HUES48 (cell line): ENCODE results near the gene C9orf50.

Source experiments
- H3K27ac ChIP-seq: one replicate; pipeline ENCODE4 v1.7.0; 2013; ENCODE audit warnings: low read depth, low read length, inconsistent platforms
- H3K27me3 ChIP-seq: 2 replicates; pipeline ENCODE4 v1.6.1; 2013; ENCODE audit warnings: mild to moderate bottlenecking, low read length; ENCODE audit not compliant: control insufficient read depth, insufficient read depth
- H3K36me3 ChIP-seq: 2 replicates; pipeline ENCODE4 v1.6.1; 2013; ENCODE audit warnings: low read length; ENCODE audit not compliant: control insufficient read depth, insufficient read depth
- H3K4me1 ChIP-seq: 2 replicates; pipeline ENCODE4 v1.6.1; 2013; ENCODE audit warnings: mild to moderate bottlenecking, low read length; ENCODE audit not compliant: control insufficient read depth, insufficient read depth
- H3K4me3 ChIP-seq: 2 replicates; pipeline ENCODE4 v1.5.1; 2013; ENCODE audit warnings: mild to moderate bottlenecking, low read depth, low read length
- H3K9ac ChIP-seq: 2 replicates; pipeline ENCODE4 v1.6.1; 2013; ENCODE audit warnings: mild to moderate bottlenecking, low read depth, low read length, moderate library complexity
- H3K9me3 ChIP-seq: 2 replicates; pipeline ENCODE4 v1.6.1; 2013; ENCODE audit warnings: low read length; ENCODE audit not compliant: control insufficient read depth, insufficient read depth

C9orf50 gene

GRCh38 chr9:129585352-129585751 is 35.5 kb downstream of the C9orf50 start:
- Histone ChIP-seq H3K36me3 (no peaks in the 10 kb centered on the region), H3K27me3 (peaks cover 6% of the 10 kb centered on the region), H3K4me3 (no peak overlapping the region), H3K9ac (no peak overlapping the region), H3K27ac (no peak overlapping the region), H3K4me1 (peaks cover 3% of the 10 kb centered on the region; the same call in 1 of the 2 replicates), H3K9me3 (no peaks in the 10 kb centered on the region)

- Histone ChIP-seq H3K27me3 (no peaks in the 10 kb centered on the region; the same call in 1 of the 2 replicates), H3K27ac (no peak overlapping the region), H3K9ac (no peak overlapping the region), H3K4me3 (no peak overlapping the region), H3K36me3 (no peaks in the 10 kb centered on the region), H3K4me1 (peaks cover 3% of the 10 kb centered on the region; the same call in 1 of the 2 replicates), H3K9me3 (no peaks in the 10 kb centered on the region)
These were observed 36.8 kb downstream of the C9orf50 start for GRCh38 chr9:129584136-129584535.

GRCh38 chr9:129583308-129584038 is 37.4 kb downstream of the C9orf50 start:
- Histone ChIP-seq H3K4me3 (no peak overlapping the region), H3K9me3 (no peaks in the 10 kb centered on the region), H3K9ac (no peak overlapping the region), H3K27ac (no peak overlapping the region), H3K27me3 (no peaks in the 10 kb centered on the region; the same call in 1 of the 2 replicates), H3K4me1 (peaks cover 3% of the 10 kb centered on the region; the same call in 1 of the 2 replicates), H3K36me3 (no peaks in the 10 kb centered on the region)

- Histone ChIP-seq H3K9ac (no peak overlapping the region), H3K9me3 (no peaks in the 10 kb centered on the region), H3K4me1 (peaks cover 3% of the 10 kb centered on the region; the same call in 1 of the 2 replicates), H3K27ac (no peak overlapping the region), H3K4me3 (no peak overlapping the region), H3K36me3 (no peaks in the 10 kb centered on the region), H3K27me3 (no peaks in the 10 kb centered on the region)
These were observed 38.0 kb downstream of the C9orf50 start for GRCh38 chr9:129582855-129583254.

- Histone ChIP-seq H3K4me1 (peaks cover 3% of the 10 kb centered on the region; the same call in 1 of the 2 replicates), H3K27me3 (no peaks in the 10 kb centered on the region), H3K9me3 (no peaks in the 10 kb centered on the region), H3K27ac (no peak overlapping the region), H3K4me3 (no peak overlapping the region), H3K9ac (no peak overlapping the region), H3K36me3 (no peaks in the 10 kb centered on the region)
These were observed 39.3 kb downstream of the C9orf50 start for GRCh38 chr9:129581505-129582189.

GRCh38 chr9:129580211-129580915 is 40.5 kb downstream of the C9orf50 start:
- Histone ChIP-seq H3K27ac (no peak overlapping the region), H3K9me3 (no peaks in the 10 kb centered on the region), H3K4me3 (no peak overlapping the region), H3K27me3 (no peaks in the 10 kb centered on the region), H3K36me3 (no peaks in the 10 kb centered on the region), H3K4me1 (peaks cover 3% of the 10 kb centered on the region; the same call in 1 of the 2 replicates), H3K9ac (no peak overlapping the region)

GRCh38 chr9:129579294-129579693 is 41.6 kb downstream of the C9orf50 start:
- Histone ChIP-seq H3K27me3 (no peaks in the 10 kb centered on the region), H3K27ac (no peak overlapping the region), H3K36me3 (no peaks in the 10 kb centered on the region), H3K9me3 (no peaks in the 10 kb centered on the region), H3K4me3 (no peak overlapping the region), H3K4me1 (peaks cover 2% of the 10 kb centered on the region; the same call in 1 of the 2 replicates), H3K9ac (no peak overlapping the region)

- Histone ChIP-seq H3K27me3 (no peaks in the 10 kb centered on the region), H3K27ac (no peak overlapping the region), H3K4me1 (no peaks in the 10 kb centered on the region), H3K9ac (no peak overlapping the region), H3K9me3 (no peaks in the 10 kb centered on the region), H3K4me3 (no peak overlapping the region), H3K36me3 (no peaks in the 10 kb centered on the region)
These were observed 44.1 kb downstream of the C9orf50 start for GRCh38 chr9:129576546-129577543.

GRCh38 chr9:129575818-129576217 is 45.1 kb downstream of the C9orf50 start:
- Histone ChIP-seq H3K27me3 (no peaks in the 10 kb centered on the region), H3K36me3 (no peaks in the 10 kb centered on the region), H3K4me3 (no peak overlapping the region), H3K4me1 (peaks cover 2% of the 10 kb centered on the region; the same call in 1 of the 2 replicates), H3K9ac (no peak overlapping the region), H3K9me3 (no peaks in the 10 kb centered on the region), H3K27ac (no peak overlapping the region)

- no peaks in the 10 kb centered on the region for H3K9me3 ChIP-seq
- no peaks in the 10 kb centered on the region for H3K36me3 ChIP-seq
- H3K4me1 ChIP-seq: peaks cover 10% of the 10 kb centered on the region; the same call in 1 of the 2 replicates
- no peak overlapping the region for H3K27ac ChIP-seq
- H3K9ac ChIP-seq: no peak overlapping the region
- H3K27me3 ChIP-seq: no peaks in the 10 kb centered on the region
- H3K4me3 ChIP-seq: no peak overlapping the region
These were observed 45.9 kb downstream of the C9orf50 start for GRCh38 chr9:129574911-129575585.
